Astrocyte of the hippocampus (primary cell): Measurements from ENCODE around the gene PCSK1N.

Experiments
- DNase-seq: peaks from one replicate; pipeline ENCODE4 v3.0.0; 2011; ENCODE audit warnings: low read depth, low spot score

Gene PCSK1N

GRCh38 chrX:48790477-48790876, 44.9 kb downstream of the PCSK1N start:
- no peak for DNase-seq

GRCh38 chrX:48789366-48790220, 45.8 kb downstream of the PCSK1N start:
- no peak for DNase-seq

- no peak for DNase-seq
Observed at GRCh38 chrX:48787505-48788443, 47.6 kb downstream of the PCSK1N start.

- DNase-seq, result no peak
Observed at GRCh38 chrX:48786825-48787504, 48.4 kb downstream of the PCSK1N start.

GRCh38 chrX:48786341-48786800, 49.0 kb downstream of the PCSK1N start, which contains the start of gene GATA1:
Gene GATA1, plus strand, starts transcription at chrX:48786590. Its CDS starts 4,520 bp downstream, at chrX:48791110.
- no peak for DNase-seq

GRCh38 chrX:48785540-48786214, 49.7 kb downstream of the PCSK1N start:
- no peak for DNase-seq

GRCh38 chrX:48785186-48785539, 50.2 kb downstream of the PCSK1N start:
- no peak for DNase-seq

GRCh38 chrX:48784726-48785125, 50.7 kb downstream of the PCSK1N start:
- no peak for DNase-seq

- no peak for DNase-seq
Observed at GRCh38 chrX:48782795-48783194, 52.6 kb downstream of the PCSK1N start.

GRCh38 chrX:48782216-48782615, 53.2 kb downstream of the PCSK1N start:
- no peak for DNase-seq

- DNase-seq, result no peak
Observed at GRCh38 chrX:48781705-48782104, 53.7 kb downstream of the PCSK1N start.
